Activated T-cell treated with anti-CD3 and anti-CD28 coated beads, Interleukin-2, amount 50 U/mL, for 1 hour (primary cell): ENCODE results near the gene SOBP.

Experiments
- DNase-seq: peaks from one replicate; pipeline ENCODE4 v3.0.0-alpha.2; 2020

SOBP gene

GRCh38 chr6:107666981-107667601, 177.2 kb downstream of the SOBP start:
- DNase-seq = no peak

GRCh38 chr6:107667790-107668189, 177.9 kb downstream of the SOBP start:
- no peak for DNase-seq

GRCh38 chr6:107668743-107669474, 179.0 kb downstream of the SOBP start:
- DNase-seq = peak; percentile 21

DNA sequence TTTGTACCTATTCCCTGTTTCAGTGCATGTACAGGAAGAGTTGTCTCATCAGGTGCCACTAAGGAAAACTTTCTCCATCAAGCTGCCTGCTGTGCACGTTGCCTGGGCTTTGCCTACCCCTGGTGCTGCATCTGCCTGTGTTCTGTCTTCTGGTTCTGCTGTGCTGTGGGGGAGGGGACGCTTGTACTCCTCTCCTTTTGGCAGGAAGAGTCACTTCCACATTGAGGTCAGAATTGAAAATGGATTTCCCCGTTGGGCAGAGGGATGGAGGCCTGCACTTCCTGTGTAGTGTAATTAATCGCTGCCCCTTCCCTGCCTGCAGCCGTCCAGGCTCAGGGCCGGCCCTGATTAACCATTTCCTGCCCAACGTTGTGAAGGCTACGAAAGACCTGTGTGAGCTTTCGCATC, 180.9 kb downstream of the SOBP start:
- DNase-seq = no peak

DNA sequence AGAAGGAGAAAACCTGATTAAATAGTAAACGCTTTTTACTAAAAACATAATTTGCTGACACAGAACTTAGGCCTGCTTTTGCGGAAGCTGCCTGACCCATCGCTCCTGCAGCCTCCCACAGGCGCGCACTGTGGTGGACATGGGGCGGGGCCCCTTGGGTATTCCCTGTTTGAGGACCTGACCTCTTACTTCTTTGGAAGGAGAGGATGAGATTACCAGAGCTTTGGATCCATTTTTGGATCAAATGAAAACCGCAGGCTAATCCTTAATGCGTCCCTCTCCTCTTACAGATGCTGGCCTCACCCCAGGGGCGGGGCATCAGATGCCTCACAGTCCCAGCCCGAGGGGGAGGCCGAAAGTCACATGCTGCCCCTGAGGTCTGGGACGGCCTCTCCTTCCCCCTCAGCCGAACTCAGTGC, 183.2 kb downstream of the SOBP start:
- no peak for DNase-seq

DNA sequence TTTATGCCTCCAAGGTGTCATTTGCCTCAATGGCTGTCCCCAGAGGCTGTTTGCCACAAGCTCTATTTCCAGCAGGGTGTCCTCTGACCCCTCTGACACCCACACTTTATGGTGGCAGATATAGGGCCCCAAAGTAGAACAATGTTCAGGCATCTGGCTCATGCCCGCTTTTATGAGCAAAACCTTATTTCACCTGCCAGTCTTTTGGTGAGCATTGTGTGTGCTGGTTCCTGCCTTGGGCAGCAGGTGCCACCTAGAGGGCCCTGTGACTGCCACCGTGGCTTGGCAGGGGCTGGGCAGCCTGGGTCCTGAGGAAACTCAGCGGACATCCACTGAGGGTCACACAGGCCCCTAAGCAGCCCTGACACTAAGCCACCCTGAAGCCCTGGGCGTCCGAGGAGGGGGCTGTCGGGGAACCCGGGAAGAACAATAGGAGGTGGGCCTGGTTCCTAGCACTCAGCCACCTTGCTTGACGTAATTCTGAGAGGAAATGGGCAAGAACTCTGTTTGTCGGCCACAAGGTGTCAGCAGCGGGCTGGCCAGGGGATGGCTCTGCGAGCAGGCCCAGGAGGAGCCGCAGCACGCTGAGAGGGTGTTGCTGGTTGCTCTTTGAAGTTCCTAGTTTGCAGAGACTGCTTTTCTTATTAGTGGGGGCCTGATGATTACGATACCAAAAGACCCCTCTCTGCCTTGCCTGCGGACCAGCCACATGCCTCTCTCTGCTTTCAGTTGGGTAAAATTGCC, 185.2 kb downstream of the SOBP start:
- DNase-seq = peak; percentile 88

GRCh38 chr6:107676042-107676441, 186.1 kb downstream of the SOBP start:
- DNase-seq = no peak

GRCh38 chr6:107677399-107677798, 187.5 kb downstream of the SOBP start:
- DNase-seq = no peak

DNA sequence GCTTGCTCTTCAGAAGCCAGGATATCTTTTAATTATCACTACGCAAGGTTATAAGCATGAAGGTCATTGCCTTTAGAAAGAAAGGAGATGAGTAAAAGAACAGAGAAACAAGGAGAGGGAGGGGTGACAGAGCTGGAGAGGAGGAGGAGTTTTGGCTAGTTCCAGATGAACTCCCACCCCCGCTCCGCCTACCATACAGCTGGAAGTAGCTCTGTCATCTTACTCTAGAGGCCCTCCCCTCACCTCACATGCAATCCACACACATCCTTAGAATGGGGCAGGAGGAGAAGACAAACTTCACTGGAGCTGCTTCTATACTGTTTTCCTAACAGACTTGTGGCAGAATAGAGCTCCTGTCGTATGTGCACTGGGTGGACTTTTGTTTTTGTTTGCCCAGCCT, 189.5 kb downstream of the SOBP start:
- no peak for DNase-seq

DNA sequence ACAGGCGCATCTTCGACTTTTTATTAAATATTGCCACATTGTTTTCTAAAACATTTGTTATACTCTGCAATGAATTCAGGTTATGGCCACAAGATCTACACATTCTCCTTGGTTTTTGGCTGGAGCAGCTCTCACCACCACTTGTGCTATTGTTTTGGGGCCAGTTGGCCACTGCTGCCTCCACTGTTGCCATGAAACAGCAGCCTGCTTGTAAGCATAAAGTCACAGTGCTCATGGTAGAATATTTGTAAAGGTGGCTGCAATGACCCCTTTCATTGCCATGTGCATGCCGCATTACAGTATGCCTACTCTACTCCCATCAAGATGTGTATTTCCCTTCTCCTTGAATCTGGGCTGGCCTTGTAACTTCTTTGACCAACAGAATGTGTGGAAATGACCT, 192.8 kb downstream of the SOBP start:
- DNase-seq = no peak

DNA sequence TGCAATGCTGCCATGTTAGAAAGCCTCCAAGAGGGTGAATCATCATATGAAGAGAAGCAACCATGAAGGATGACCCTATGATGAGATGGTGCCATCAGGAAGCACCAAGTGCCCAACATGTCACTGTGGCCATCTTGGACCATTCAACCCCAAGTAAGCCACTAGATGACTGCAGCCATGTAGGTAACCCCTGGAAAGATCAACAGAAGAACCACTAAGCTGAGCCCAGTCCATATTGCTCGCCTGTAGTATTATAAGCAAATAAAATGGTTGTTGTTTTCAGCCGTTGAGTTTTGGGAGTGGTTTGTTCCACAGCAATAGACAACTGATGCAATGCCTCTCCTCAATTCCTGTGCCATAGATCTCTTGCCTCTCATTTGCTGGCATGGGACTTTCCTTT, 193.3 kb downstream of the SOBP start:
- no peak for DNase-seq

DNA sequence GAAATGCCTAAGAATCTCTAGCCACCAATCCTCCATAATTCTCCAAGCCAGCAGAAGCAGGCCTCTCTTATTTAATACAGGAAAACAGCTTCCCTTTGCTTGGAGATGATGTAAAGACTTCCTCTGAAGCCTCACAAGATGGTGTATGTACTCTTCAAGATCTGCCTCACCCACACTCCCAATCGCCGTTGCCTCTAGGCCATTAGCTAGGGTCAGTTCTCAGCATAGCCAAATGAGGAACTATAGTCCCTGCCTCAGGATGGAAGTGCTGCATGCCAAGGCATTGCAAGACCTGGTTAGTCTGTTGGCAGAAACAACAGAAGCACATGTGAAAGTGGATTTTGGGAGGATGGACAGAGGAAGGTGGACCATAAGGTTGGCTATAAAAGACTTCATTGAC, 195.1 kb downstream of the SOBP start:
- DNase-seq = no peak

DNA sequence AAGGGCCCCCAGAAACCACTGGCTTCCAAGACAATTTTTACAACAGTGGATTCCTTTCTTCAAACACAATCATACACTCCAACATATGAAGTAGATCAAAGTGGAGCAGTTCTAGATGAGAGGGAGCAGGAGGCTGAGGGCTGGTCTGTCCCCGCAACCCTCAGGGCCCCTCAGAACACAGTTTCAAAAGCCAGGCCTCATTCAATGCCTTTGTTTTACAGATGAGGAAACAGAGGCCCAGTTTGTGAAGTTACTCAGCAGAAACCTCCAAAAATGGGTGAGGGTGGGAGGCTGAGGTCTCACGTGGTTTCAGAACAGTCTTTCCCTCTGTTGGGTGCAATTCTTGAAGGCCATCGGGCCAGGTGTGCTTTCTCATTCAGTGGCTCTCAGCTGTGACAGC, 199.3 kb downstream of the SOBP start:
- DNase-seq = no peak

- no peak for DNase-seq
Observed at GRCh38 chr6:107689951-107690642, 200.2 kb downstream of the SOBP start.

DNA sequence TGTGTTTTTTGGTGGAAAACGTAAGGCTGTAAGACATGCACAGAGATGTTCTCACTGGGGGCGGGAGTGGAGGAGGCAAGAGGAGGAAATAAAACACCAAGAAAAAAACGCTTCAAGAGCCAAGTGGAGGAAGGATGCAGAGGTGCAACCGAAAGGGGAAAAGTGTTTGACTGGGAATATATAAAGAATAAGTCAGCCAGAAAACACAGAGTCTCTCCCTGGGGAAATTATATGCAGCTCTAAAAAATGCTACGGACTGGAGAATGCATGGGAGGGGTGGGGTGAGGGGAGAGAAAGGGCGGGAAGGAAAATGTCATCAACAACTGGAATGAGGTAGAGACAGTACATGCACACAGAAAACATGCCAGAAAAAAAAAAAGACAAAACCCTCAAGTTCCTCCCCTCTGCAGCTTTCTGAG, 200.7 kb downstream of the SOBP start:
- no peak for DNase-seq

DNA sequence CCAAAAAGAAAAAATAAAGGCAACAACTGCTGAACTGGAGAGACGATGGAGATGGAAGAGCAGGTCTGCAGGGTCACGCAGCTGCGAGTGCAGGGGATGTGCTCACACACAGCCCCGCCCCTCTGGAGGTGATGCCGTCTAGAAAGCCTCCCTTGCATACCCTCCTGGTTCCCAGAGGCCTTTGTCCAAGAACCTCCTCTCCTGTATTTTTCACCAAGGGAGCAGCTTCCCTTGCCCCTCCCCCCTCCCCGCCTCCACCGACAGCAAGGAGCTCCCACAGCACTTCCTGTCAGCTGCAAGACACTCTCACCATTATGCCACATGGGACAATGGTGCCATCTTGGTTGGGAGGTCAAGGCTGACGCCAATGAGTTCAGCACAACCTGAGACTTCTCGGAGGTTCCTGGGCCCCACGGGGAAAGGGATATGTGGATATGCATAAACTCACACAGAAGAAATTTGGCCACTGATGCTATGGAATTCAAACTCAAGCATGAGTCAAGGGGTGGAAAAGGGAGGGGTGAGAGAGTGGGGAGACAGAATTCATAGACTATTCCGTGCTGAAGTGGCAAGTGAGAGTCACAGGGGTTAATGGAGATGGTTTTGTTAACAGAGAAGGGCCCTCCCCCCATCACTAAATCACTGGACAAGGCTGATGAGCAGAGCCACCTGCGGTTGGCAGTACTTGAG, 201.3 kb downstream of the SOBP start:
- DNase-seq = no peak

DNA sequence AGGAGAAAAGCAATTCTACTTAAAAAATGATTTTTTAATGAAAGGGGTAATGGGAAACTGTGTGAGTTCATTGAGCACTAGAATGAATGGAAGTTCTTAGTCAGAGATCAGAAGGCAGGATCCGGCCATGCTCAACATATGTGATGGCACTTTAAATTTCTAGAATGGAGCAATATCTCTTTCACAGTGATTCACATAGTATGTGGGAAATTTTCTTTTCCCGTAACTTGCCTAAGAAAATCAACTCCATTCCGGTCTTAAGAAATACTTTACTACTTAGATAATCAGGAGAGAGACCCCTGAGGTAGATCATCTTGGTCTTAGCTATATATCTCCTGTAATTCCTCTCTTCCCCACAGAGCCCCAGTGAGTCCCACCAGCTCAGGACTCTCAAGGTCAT, 202.4 kb downstream of the SOBP start:
- DNase-seq = no peak

- DNase-seq = no peak
Observed at GRCh38 chr6:107695061-107695720, 205.3 kb downstream of the SOBP start.

- no peak for DNase-seq
Observed at GRCh38 chr6:107697682-107698081, 207.8 kb downstream of the SOBP start.

DNA sequence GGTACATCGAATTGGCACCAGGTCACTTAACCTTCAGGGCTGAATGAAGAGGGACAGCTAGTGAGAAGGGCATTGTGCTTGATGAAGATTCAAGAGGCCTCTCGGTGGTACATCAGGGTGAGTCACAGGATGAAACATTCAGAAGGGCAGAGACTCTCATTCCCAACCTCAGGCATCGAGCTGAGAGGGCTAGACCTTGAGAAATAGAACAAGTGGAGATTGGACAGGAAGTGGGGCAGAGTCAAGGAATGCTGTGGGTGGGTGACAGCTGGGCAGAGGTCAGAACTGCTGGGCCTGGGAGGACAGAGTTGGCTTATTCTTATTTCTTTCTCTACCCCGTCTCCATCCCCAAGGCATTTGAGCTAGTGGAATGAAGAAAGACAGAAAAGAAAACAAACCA, 208.2 kb downstream of the SOBP start:
- no peak for DNase-seq

DNA sequence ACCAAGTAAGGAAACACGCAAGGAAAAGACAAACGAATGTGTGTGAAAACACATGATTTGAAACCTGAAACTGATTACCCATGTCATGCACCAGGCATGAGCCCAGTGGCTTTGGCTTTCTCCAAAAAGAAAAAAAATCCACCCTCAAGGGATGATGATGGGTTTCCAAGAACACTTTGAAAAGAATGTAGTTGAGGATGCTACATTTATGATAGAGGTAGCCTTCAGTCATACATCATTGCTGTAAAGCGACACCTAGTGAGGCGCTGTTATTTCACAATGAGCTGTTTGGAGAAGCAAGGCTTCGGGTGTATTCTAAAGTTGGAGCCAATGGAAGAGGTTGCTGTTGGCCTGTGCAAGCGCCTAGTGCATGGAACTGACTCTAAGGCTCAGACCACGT, 209.3 kb downstream of the SOBP start:
- no peak for DNase-seq

- no peak for DNase-seq
Observed at GRCh38 chr6:107699697-107700325, 209.9 kb downstream of the SOBP start.
